Esophagus muscularis mucosa (tissue), 3 donors: ENCODE results near the gene NUP62.

Source experiments
- POLR2A ChIP-seq: fragments of 450-650 bp; IDR thresholded peaks from one replicate; pipeline ENCODE4 v1.6.1; 2017; ENCODE audit warnings: antibody characterized with exemption, moderate library complexity, mild to moderate bottlenecking, low read depth
- POLR2AphosphoS5 ChIP-seq, 2 donors: sonication (generic); formaldehyde crosslinking; IDR thresholded peaks; one replicate each; pipeline ENCODE4 v1.6.1; 2017; ENCODE audit warnings: antibody characterized with exemption in 2 of 2
- TF ChIP-seq, protein P1 (sequence below), 3 experiments: fragments of 200-600 bp in 2 of 3; fragments of 450-650 bp in 1 of 3; sonication (generic) in 2 of 3; IDR thresholded peaks; one replicate each; pipeline ENCODE4 v1.5.1; 2017 to 2019; ENCODE audit warnings: antibody characterized with exemption in 3 of 3, mild to moderate bottlenecking in 2 of 3, moderate library complexity in 1 of 3

DNA sequence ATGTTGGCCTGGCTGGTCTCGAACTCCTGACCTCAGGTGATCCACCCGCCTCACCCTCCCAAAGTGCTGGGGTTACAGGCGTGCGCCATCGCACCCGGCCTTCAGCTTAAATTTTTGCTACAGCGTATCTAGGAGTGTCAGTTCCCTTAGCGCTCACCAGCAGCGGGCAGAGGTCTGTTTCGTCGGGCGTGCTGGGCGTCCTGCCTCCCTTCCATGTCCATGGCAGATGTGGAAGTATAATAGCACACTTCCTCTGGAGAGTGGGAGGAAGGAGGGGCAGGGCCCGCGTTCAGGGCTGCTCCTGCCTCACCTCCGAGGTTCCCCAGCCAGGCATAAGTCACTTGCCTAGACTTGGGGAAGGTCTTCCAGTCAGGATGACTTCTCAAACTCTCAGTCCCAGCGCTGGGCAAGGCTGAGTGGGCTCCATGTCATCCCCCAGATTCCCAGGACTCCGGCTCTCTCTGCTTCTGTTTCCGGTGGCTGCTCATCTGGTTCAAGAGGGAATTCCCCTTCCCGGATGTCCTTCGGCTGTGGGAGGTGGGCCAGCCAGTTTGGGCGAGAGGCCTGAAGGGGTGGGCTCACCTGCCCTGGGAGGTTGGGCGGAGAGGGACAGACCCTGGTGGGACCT, 42.2 kb downstream of the NUP62 start:
- TF ChIP-seq, protein P1, sequence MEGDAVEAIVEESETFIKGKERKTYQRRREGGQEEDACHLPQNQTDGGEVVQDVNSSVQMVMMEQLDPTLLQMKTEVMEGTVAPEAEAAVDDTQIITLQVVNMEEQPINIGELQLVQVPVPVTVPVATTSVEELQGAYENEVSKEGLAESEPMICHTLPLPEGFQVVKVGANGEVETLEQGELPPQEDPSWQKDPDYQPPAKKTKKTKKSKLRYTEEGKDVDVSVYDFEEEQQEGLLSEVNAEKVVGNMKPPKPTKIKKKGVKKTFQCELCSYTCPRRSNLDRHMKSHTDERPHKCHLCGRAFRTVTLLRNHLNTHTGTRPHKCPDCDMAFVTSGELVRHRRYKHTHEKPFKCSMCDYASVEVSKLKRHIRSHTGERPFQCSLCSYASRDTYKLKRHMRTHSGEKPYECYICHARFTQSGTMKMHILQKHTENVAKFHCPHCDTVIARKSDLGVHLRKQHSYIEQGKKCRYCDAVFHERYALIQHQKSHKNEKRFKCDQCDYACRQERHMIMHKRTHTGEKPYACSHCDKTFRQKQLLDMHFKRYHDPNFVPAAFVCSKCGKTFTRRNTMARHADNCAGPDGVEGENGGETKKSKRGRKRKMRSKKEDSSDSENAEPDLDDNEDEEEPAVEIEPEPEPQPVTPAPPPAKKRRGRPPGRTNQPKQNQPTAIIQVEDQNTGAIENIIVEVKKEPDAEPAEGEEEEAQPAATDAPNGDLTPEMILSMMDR (IDR thresholded peaks at IDR 0.05): no peak
- TF ChIP-seq POLR2A: no peak
- TF ChIP-seq POLR2AphosphoS5 (IDR thresholded peaks at IDR 0.05): no peak
